Activated naive CD8-positive, alpha-beta T cell treated with anti-CD3 and anti-CD28 coated beads, Interleukin-2, amount 50 U/mL, for 16 hours (primary cell): Measurements from ENCODE around the gene ZNF398.
"Not testable (repeated sequence)": the region's sequence is repeated elsewhere in the genome, so short reads cannot be mapped to it uniquely, and the experiment has no call there.

Source experiments
- DNase-seq: peaks from one replicate; pipeline ENCODE4 v3.0.0-alpha.2; 2020; ENCODE audit warnings: low read depth, low spot score

Gene ZNF398

GRCh38 chr7:149147072-149147751 is at the start of gene ZNF398:
ZNF398 (plus strand) TSS chr7:149147453; CDS start chr7:149147743, 290 bp downstream.
- peak; percentile 56 for DNase-seq

GRCh38 chr7:149099058-149099457 is 48.2 kb upstream of the ZNF398 start:
- no peak for DNase-seq

GRCh38 chr7:149100821-149101220 is 46.4 kb upstream of the ZNF398 start:
- DNase-seq: no peak

- no peak for DNase-seq
Observed at GRCh38 chr7:149102666-149103065, 44.6 kb upstream of the ZNF398 start.

GRCh38 chr7:149103424-149103823 is 43.8 kb upstream of the ZNF398 start:
- no peak for DNase-seq

- no peak for DNase-seq
Observed at GRCh38 chr7:149104214-149104613, 43.0 kb upstream of the ZNF398 start.

- DNase-seq: no peak
Observed at GRCh38 chr7:149104749-149105148, 42.5 kb upstream of the ZNF398 start.

- DNase-seq: no peak
Observed at GRCh38 chr7:149109969-149110368, 37.3 kb upstream of the ZNF398 start.

- no peak for DNase-seq
Observed at GRCh38 chr7:149125189-149125862, 21.9 kb upstream of the ZNF398 start.

- DNase-seq: peak; percentile 90
Observed at GRCh38 chr7:149125863-149126661, 21.2 kb upstream of the ZNF398 start, which contains the start of gene ZNF425. ZNF425 (minus strand) TSS chr7:149126324; CDS start chr7:149126213, 111 bp downstream.

- DNase-seq: peak; percentile 31
Observed at GRCh38 chr7:149126662-149127266, 20.5 kb upstream of the ZNF398 start.

- DNase-seq: no peak
Observed at GRCh38 chr7:149130572-149131198, 16.6 kb upstream of the ZNF398 start.

- no peak for DNase-seq
Observed at GRCh38 chr7:149133028-149133710, 14.1 kb upstream of the ZNF398 start.

GRCh38 chr7:149136118-149136517 is 11.1 kb upstream of the ZNF398 start:
- DNase-seq: no peak

GRCh38 chr7:149140831-149141230 is 6.4 kb upstream of the ZNF398 start:
- DNase-seq: no peak

- no peak for DNase-seq
Observed at GRCh38 chr7:149141893-149142292, 5.4 kb upstream of the ZNF398 start.

- not testable (repeated sequence) for DNase-seq
Observed at GRCh38 chr7:149144436-149144922, 2.8 kb upstream of the ZNF398 start.

GRCh38 chr7:149145031-149145845 is 2.0 kb upstream of the ZNF398 start:
- DNase-seq: no peak

- peak; percentile 25 for DNase-seq
Observed at GRCh38 chr7:149147752-149148653, 750 bp downstream of the ZNF398 start.
